ENCODE data around the gene IFT81. TPM values are rescaled to one million over a fixed set of nuclear protein-coding genes. Genes with fewer than 3 reads are reported as not detected.
"Not testable (repeated sequence)": the region's sequence is repeated elsewhere in the genome, so short reads cannot be mapped to it uniquely, and the experiment has no call there.

IFT81 gene
- total RNA-seq, 2 donors from 2014 or later = 0.42 to 0.86 TPM

DNA sequence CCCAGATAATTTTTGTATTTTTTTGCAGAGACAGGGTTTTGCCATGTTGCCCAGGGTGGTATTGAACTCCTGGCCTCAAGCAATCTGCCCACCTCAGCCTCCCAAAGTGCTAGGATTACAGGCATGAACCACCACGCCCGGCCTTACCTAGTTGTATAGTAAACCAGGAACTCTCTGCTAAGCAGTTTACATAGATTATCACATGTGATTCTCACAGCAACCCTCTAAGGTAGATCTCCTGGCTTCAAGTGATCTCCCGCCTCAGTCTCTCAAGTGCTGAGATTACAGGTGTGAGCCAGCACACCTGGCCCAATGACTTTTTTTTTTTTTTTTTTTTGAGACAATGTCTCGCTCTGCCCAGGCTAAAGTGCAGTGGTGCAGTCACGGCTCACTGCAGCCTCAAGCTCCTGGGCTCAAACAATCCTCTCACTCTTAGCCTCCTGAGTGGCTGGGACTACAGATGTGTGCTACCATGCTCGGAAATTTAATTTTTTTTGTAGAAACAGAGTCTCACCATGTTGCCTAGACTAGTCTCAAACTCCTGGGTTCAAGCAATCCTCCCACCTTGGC lies 130.9 kb downstream of the IFT81 start:
- DNase-seq (no peak), ATAC-seq (no peak)
- H3K27me3 Mint-ChIP-seq = no peaks in the 10 kb centered on the region
- no peak overlapping the region for H3K4me3 Mint-ChIP-seq
- no peak overlapping the region for H3K27ac Mint-ChIP-seq
- peaks cover 7% of the 10 kb centered on the region for H3K36me3 Mint-ChIP-seq (ENCODE audit: low read depth)
- no peaks in the 10 kb centered on the region for H3K9me3 ChIP-seq (ENCODE audit: control insufficient read depth, low read length, poor library complexity, severe bottlenecking)
- H3K4me1 Mint-ChIP-seq = peaks cover 2% of the 10 kb centered on the region

DNA sequence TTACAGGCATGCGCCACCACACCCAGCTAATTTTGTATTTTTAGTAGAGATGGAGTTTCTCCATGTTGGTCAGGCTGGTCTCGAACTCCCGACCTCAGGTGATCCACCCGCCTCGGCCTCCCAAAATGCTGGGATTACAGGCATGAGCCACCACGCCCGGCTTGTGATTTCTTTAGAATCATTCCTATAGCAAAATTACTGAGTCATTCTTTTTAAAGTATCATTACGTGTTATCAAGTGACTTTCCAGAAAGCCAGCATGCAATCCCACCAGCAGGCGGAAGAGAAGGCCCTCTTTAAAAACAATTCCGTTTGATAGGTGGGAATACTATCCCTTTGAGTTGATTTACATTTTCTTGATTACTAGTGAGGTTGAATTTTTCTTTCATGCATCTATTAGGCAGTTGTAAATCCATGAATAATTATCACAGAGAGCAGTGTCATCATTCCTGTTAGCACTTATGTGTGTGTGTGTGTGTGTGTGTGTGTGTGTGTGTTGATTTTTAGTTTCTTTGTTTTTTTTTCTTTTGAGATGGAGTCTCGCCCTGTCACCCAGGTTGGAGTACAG lies 131.8 kb downstream of the IFT81 start:
- ATAC-seq; H3K27ac Mint-ChIP-seq; H3K36me3 Mint-ChIP-seq (ENCODE audit: low read depth); H3K4me3 Mint-ChIP-seq; DNase-seq; H3K4me1 Mint-ChIP-seq; H3K9me3 ChIP-seq (ENCODE audit: control insufficient read depth, low read length, poor library complexity, severe bottlenecking); H3K27me3 Mint-ChIP-seq: not testable (repeated sequence)

DNA sequence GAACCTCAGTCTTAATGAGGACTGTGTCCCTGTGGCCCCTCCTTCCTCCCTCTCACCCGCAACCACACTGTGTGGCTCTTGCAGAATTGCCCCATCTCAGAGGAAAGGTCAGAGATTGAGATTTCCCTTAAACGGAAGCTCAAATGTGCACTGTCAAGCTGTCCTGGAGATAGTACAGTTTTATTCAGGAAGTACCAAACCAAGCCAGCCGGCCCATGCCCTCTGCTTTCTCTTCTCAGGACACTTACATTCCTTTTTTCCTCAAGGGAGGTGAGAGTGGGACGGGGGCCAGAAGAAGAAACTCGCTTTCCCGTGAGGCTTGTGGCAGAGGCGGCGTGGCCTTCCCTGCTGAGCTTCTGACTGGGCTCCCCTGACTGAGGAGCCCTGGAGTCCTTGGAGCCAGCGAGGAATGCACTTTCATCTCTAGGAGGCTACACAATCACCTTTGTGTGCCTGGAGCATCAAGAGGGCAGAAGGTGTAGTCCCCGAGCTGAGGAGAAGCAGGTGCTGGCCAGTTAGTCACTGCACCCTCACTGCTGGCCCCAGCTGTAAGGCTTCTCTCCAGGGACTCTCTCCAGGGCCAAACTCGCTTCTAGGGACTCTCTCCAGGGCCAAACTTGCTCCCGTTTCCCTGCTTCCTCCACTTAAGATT lies 132.7 kb downstream of the IFT81 start:
- ATAC-seq = no peak
- H3K27ac Mint-ChIP-seq = no peak overlapping the region

DNA sequence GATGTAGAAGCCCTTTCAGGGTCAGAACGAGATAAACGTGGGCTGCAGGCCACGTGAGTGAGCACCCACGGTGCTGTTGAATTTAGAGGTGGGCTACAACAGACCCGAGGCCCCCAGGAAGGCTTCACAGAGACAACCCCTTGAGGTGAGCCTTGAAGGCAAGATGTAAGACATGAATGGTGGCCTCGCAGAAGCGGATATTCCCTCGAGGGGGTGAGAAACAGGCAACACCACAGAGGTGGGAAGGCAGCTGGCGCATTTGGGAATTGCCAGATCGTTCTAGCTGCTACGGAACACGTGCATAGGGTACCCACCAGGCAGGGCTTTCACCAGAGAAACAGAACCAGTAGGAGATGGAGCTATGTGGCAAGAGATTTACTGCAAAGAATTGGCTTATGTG lies 134.3 kb downstream of the IFT81 start:
- no peak overlapping the region for H3K4me3 Mint-ChIP-seq
- H3K27ac Mint-ChIP-seq = no peak overlapping the region
- peaks cover 7% of the 10 kb centered on the region for H3K36me3 Mint-ChIP-seq (ENCODE audit: low read depth)

More for the DNA sequence above, 132.7 kb downstream of the IFT81 start:
- no peak for DNase-seq
- no peak overlapping the region for H3K4me3 Mint-ChIP-seq
- peaks cover 7% of the 10 kb centered on the region for H3K36me3 Mint-ChIP-seq (ENCODE audit: low read depth)
- no peaks in the 10 kb centered on the region for H3K9me3 ChIP-seq (ENCODE audit: control insufficient read depth, low read length, poor library complexity, severe bottlenecking)
- H3K27me3 Mint-ChIP-seq = no peaks in the 10 kb centered on the region
- peaks cover 2% of the 10 kb centered on the region for H3K4me1 Mint-ChIP-seq

DNA sequence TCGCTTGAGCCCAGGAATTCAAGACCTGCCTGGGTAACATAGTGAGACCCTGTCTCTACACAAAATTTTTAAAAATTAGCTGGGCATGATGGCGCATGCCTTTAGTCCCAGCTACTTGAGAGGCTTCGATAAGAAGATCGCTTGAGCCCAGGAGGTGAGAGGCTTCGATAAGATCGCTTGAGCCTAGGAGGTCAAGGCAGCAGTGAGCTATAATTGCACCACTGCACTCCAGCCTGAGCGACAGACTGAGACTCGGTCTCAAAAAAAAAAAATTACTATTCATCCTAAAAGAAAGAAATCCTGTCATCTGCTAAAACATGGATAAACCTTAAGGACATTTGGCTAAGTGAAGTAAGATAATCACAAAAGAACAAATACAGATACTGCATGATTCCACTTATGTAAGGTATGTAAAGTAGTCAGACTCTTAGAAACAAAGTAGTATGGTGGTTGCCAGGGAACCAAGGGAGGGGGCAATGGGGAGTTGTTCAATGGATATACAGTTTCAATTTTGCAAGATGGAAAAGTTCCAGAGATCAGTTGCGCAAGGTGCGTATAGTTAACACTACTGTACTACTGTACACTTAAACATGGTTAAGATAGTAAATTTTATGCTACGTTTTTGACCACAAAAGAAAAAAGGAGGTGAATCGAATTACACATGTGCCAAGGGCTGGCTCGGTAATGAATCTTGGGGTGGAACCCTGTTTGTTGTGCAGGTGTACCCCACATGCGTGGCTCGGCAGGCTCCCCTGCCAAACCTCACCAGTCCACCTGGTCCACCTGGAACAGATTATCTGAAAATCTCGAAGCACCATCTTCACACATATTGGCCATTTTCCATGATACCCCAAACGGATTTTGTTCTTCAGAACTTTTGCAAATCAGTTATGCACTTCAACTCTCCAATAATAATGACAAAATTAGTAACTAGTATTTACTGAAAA lies 138.6 kb downstream of the IFT81 start:
- H3K36me3 Mint-ChIP-seq (ENCODE audit: low read depth) = peaks cover 7% of the 10 kb centered on the region
- peaks cover 2% of the 10 kb centered on the region for H3K4me1 Mint-ChIP-seq

More for the DNA sequence above, 134.3 kb downstream of the IFT81 start:
- peaks cover 2% of the 10 kb centered on the region for H3K4me1 Mint-ChIP-seq
- ATAC-seq = no peak
- no peak for DNase-seq
- no peaks in the 10 kb centered on the region for H3K27me3 Mint-ChIP-seq
- no peaks in the 10 kb centered on the region for H3K9me3 ChIP-seq (ENCODE audit: control insufficient read depth, low read length, poor library complexity, severe bottlenecking)

DNA sequence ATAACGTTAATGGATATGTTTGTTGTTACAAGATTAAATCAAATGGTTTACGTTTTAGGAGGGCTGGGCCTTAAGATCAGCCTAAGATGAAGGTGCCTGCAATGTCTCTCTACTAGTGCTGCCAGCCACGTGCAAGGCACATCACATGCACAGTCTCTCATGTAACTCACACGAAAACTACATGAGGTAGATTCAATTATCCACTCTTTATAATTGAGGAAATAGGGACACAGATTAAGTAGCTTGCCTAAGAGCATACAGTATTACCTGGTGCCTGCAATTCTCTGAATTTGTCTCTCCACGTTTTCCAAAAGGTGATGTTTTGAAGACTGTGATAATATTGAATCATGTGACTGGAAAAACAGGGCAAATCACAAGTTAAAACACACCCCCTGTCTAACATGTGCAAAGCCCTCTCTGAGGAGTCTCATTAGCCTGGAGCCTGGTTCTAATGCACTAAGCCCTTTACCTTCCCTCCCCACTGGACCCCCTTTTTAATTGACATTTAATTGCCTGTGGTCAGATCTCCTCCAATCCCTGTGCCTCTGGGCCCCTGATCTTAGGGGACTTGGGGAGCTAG lies 142.3 kb downstream of the IFT81 start:
- H3K36me3 Mint-ChIP-seq (ENCODE audit: low read depth) = no peaks in the 10 kb centered on the region
- no peak for DNase-seq

More for the DNA sequence above, 138.6 kb downstream of the IFT81 start:
- no peak for DNase-seq
- Mint-ChIP-seq H3K27me3 (no peaks in the 10 kb centered on the region), H3K4me3 (no peak overlapping the region), H3K27ac (peak overlapping the region; percentile 11)
- ATAC-seq = no peak
- no peaks in the 10 kb centered on the region for H3K9me3 ChIP-seq (ENCODE audit: control insufficient read depth, low read length, poor library complexity, severe bottlenecking)

DNA sequence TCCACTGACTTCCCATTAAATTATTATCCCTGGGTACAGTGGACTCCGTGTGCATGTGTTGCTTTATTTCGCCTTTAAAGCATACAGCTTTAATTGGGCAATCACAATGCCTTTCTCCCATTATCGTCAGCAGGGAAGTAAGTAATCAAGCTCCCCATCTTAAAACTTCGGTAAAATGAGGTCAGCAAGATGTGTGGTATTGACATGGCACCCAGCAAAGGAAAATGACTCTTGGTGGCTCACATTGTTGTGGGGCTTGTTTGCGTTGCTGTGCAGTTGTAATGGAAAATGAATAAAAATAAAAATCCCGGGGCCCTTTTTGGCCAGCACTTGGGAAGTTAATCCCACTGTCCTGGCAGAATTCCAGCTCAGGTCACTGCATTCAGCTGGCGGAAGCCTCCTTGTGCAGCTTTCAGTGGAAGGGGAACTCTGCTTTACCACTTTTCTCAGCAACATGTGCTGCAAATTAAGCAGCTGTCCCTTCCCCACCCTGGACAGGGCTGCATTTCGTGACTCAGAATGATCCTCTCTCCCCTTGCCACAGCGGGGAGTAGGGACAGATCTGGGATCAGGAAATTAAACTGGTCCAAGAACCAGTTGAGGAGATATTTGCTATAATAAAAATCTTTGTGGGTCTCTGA lies 142.9 kb downstream of the IFT81 start:
- Mint-ChIP-seq H3K4me1 (peaks cover 2% of the 10 kb centered on the region), H3K27me3 (peaks cover 30% of the 10 kb centered on the region), H3K36me3 (ENCODE audit: low read depth) (no peaks in the 10 kb centered on the region), H3K4me3 (no peak overlapping the region), H3K27ac (no peak overlapping the region)
- no peaks in the 10 kb centered on the region for H3K9me3 ChIP-seq (ENCODE audit: control insufficient read depth, low read length, poor library complexity, severe bottlenecking)
- DNase-seq = no peak
- no peak for ATAC-seq

More for the DNA sequence above, 142.3 kb downstream of the IFT81 start:
- Mint-ChIP-seq H3K4me1 (peaks cover 2% of the 10 kb centered on the region), H3K4me3 (no peak overlapping the region), H3K27me3 (peaks cover 26% of the 10 kb centered on the region), H3K27ac (no peak overlapping the region)
- ATAC-seq = no peak
- no peaks in the 10 kb centered on the region for H3K9me3 ChIP-seq (ENCODE audit: control insufficient read depth, low read length, poor library complexity, severe bottlenecking)

Other genes starting within 250 kb of the IFT81 start
- 10 to 100 TPM; 28.3 to 29.4 TPM for gene GLTP, start 243.8 kb upstream of the IFT81 start, total RNA-seq
- 10 to 100 TPM; 17.6 to 18.7 TPM for gene TCHP, start 224.1 kb upstream of the IFT81 start, total RNA-seq
- 10 to 100 TPM; 84.9 to 95.9 TPM for gene GIT2, start 128.0 kb upstream of the IFT81 start, total RNA-seq
- 10 to 100 TPM; 78.8 to 87.5 TPM for gene ANKRD13A, start 124.9 kb upstream of the IFT81 start, total RNA-seq
- gene C12orf76, start 75.8 kb upstream of the IFT81 start, total RNA-seq = 10 to 100 TPM; 12.7 to 20.2 TPM
- gene ATP2A2, start 156.9 kb downstream of the IFT81 start, total RNA-seq = 100 to 1,000 TPM; 109 to 116 TPM

All from T-helper 17 cell (primary cell).